HepG2 (cell line): Measurements from ENCODE around the gene PPOX. TPM values are rescaled to one million over a fixed set of nuclear protein-coding genes. Genes with fewer than 3 reads are reported as not detected.

ENCODE experiments used
- AHDC1 ChIP-seq: sonication (generic); formaldehyde crosslinking; IDR thresholded peaks from 2 replicates; pipeline ENCODE4 v1.5.1; 2020; ENCODE audit warnings: mild to moderate bottlenecking, missing genetic modification reagents, borderline replicate concordance
- CEBPG ChIP-seq: IDR thresholded peaks from 2 replicates; pipeline ENCODE4 v1.6.1; 2016
- FOXK2 ChIP-seq: fragments of 450-650 bp; IDR thresholded peaks from 2 replicates; pipeline ENCODE4 v1.6.1; 2016
- MEF2D ChIP-seq: sonication (generic); formaldehyde crosslinking; IDR thresholded peaks from 2 replicates; pipeline ENCODE4 v1.5.1; 2020; ENCODE audit warnings: mild to moderate bottlenecking, missing genetic modification reagents
- MEIS1 ChIP-seq: sonication (generic); formaldehyde crosslinking; IDR thresholded peaks from 2 replicates; pipeline ENCODE4 v1.9.0; 2021; ENCODE audit warnings: mild to moderate bottlenecking, missing genetic modification reagents, moderate library complexity, borderline replicate concordance
- SMAD1 ChIP-seq: sonication (generic); formaldehyde crosslinking; IDR thresholded peaks from 2 replicates; pipeline ENCODE4 v1.4.0; 2020; ENCODE audit warnings: missing genetic modification reagents, low read depth, mild to moderate bottlenecking, borderline replicate concordance
- SMAD3 ChIP-seq: sonication (generic); formaldehyde crosslinking; IDR thresholded peaks from 2 replicates; pipeline ENCODE4 v1.4.0; 2020; ENCODE audit warnings: missing genetic modification reagents
- SOX6 ChIP-seq, 2 experiments: fragments of 450-650 bp in 1 of 2; sonication (generic) in 1 of 2; formaldehyde crosslinking in 1 of 2; IDR thresholded peaks; 2 replicates each; pipeline versions ENCODE4 v1.4.0 to v1.6.1; 2017 to 2020; ENCODE audit warnings: antibody characterized with exemption in 1 of 2, mild to moderate bottlenecking in 1 of 2, missing genetic modification reagents in 1 of 2
- SUZ12 ChIP-seq: fragments of 150-350 bp; IDR thresholded peaks from 2 replicates; pipeline ENCODE4 v1.6.1; 2014; ENCODE audit warnings: low read depth, low read length
- TBX2 ChIP-seq: sonication (generic); formaldehyde crosslinking; IDR thresholded peaks from 2 replicates; pipeline ENCODE4 v1.5.0; 2020; ENCODE audit warnings: missing genetic modification reagents, mild to moderate bottlenecking, borderline replicate concordance
- TCF7 ChIP-seq: sonication (generic); IDR thresholded peaks from 2 replicates; pipeline ENCODE4 v1.6.1; 2016; ENCODE audit warnings: antibody characterized with exemption, low read depth
- TRIM22 ChIP-seq: fragments of 450-650 bp; IDR thresholded peaks from 2 replicates; pipeline ENCODE4 v1.6.1; 2017
- ZMAT3 ChIP-seq: sonication (generic); formaldehyde crosslinking; conservative IDR thresholded peaks from 2 replicates; pipeline ENCODE4 v1.7.0; 2021; ENCODE audit warnings: missing genetic modification reagents
- ZNF234 ChIP-seq: sonication (generic); formaldehyde crosslinking; conservative IDR thresholded peaks from 2 replicates; pipeline ENCODE4 v1.5.1; 2020; ENCODE audit warnings: mild to moderate bottlenecking, missing genetic modification reagents
- ZNF296 ChIP-seq: sonication (generic); formaldehyde crosslinking; conservative IDR thresholded peaks from 2 replicates; pipeline ENCODE4 v1.5.0; 2020; ENCODE audit warnings: mild to moderate bottlenecking, missing genetic modification reagents
- ZNF33A ChIP-seq: sonication (generic); formaldehyde crosslinking; IDR thresholded peaks from 2 replicates; pipeline ENCODE4 v1.5.1; 2020; ENCODE audit warnings: missing genetic modification reagents, mild to moderate bottlenecking, moderate library complexity, borderline replicate concordance
- ZNF382 ChIP-seq: sonication (generic); formaldehyde crosslinking; IDR thresholded peaks from 2 replicates; pipeline ENCODE4 v1.5.0; 2020; ENCODE audit warnings: missing genetic modification reagents, mild to moderate bottlenecking, borderline replicate concordance
- ZSCAN12 ChIP-seq: sonication (generic); formaldehyde crosslinking; IDR thresholded peaks from 2 replicates; pipeline ENCODE4 v1.9.0; 2021; ENCODE audit warnings: mild to moderate bottlenecking, missing genetic modification reagents
- polyA plus RNA-seq, 8 experiments: library from polyadenylated mRNA; depleted of rRNA in 3 of 8; stranded (reverse) in 7 of 8; unstranded in 1 of 8; fragments of >200 nt; fragmentation: Illumina TruSeq in 4 of 8; extraction: Trizol in 4 of 8; gene quantifications; 2 replicates each; pipeline versions ENCODE4 v1.2.1 to v1.2.3, GENCODE V29; 2011 to 2016; ENCODE audit warnings: low read depth in 4 of 8, missing spikeins in 1 of 8, mixed read lengths in 1 of 8; ENCODE audit not compliant: insufficient read depth in 1 of 8
- total RNA-seq, 5 experiments: library from RNA; depleted of rRNA; stranded (reverse); fragments of >200 nt; fragmentation: Illumina TruSeq; extraction: Trizol; gene quantifications; 2 replicates each; pipeline ENCODE4 v1.2.3, GENCODE V29; 2016; ENCODE audit warnings: low read depth in 1 of 5
- TF ChIP-seq, protein P1 (sequence below): sonication (generic); formaldehyde crosslinking; IDR thresholded peaks from 2 replicates; pipeline ENCODE4 v1.4.0; 2020; ENCODE audit warnings: missing genetic modification reagents

Gene PPOX
- total and polyA plus RNA-seq, 2 of the 13 experiments (the other 11 are each of a cell fraction or from before 2014, with no cell fraction given), result 15.5 to 27.7 TPM

- TF ChIP-seq ZNF296 (CRISPR knock-in tag) (no peak), MEF2D (CRISPR knock-in tag) (0 out of 2 replicates have a peak, but pooled peaks have one; percentile 62), SMAD3 (CRISPR knock-in tag) (no peak), MEIS1 (CRISPR knock-in tag) (no peak), ZMAT3 (CRISPR knock-in tag) (peak; percentile 76; the same call in 1 of the 2 replicates), CEBPG (CRISPR knock-in tag) (peak; percentile 64), SOX6 (IDR thresholded peaks at IDR 0.05) (no peak), SOX6 (CRISPR knock-in tag; IDR thresholded peaks at IDR 0.05) (peak; percentile 61), ZNF382 (CRISPR knock-in tag) (no peak), TBX2 (peak; percentile 66; the same call in 1 of the 2 replicates), TCF7 (no peak), ZSCAN12 (CRISPR knock-in tag) (no peak), TRIM22 (no peak), ZNF234 (CRISPR knock-in tag) (no peak), AHDC1 (CRISPR knock-in tag) (no peak), SUZ12 (no peak), SMAD1 (no peak), ZNF33A (CRISPR knock-in tag) (0 out of 2 replicates have a peak, but pooled peaks have one; percentile 27), FOXK2 (no peak)
- TF ChIP-seq, protein P1, sequence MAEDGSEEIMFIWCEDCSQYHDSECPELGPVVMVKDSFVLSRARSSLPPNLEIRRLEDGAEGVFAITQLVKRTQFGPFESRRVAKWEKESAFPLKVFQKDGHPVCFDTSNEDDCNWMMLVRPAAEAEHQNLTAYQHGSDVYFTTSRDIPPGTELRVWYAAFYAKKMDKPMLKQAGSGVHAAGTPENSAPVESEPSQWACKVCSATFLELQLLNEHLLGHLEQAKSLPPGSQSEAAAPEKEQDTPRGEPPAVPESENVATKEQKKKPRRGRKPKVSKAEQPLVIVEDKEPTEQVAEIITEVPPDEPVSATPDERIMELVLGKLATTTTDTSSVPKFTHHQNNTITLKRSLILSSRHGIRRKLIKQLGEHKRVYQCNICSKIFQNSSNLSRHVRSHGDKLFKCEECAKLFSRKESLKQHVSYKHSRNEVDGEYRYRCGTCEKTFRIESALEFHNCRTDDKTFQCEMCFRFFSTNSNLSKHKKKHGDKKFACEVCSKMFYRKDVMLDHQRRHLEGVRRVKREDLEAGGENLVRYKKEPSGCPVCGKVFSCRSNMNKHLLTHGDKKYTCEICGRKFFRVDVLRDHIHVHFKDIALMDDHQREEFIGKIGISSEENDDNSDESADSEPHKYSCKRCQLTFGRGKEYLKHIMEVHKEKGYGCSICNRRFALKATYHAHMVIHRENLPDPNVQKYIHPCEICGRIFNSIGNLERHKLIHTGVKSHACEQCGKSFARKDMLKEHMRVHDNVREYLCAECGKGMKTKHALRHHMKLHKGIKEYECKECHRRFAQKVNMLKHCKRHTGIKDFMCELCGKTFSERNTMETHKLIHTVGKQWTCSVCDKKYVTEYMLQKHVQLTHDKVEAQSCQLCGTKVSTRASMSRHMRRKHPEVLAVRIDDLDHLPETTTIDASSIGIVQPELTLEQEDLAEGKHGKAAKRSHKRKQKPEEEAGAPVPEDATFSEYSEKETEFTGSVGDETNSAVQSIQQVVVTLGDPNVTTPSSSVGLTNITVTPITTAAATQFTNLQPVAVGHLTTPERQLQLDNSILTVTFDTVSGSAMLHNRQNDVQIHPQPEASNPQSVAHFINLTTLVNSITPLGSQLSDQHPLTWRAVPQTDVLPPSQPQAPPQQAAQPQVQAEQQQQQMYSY (CRISPR knock-in tag), result no peak; the same call in none of the 2 replicates
Measured at GRCh38 chr1:161117759-161118581, 48.3 kb upstream of the PPOX start, which contains the start of the genes NIT1 and PFDN2 (continued).
